Osteocyte (in vitro differentiated cells): ENCODE data around the gene DLG2. TPM values are rescaled to one million over a fixed set of nuclear protein-coding genes. Genes with fewer than 3 reads are reported as not detected.
A peak's percentile ranks its signal among the peaks of the same experiment; 100 is the strongest.

Source experiments
- DNase-seq: peaks from one replicate; pipeline ENCODE4 v3.0.0; 2021; ENCODE audit warnings: mixed read lengths; ENCODE audit not compliant: unreplicated experiment; ENCODE audit errors: extremely low spot score
- H3K27ac Mint-ChIP-seq: one replicate; pipeline ENCODE4 v1.8.0; 2021; ENCODE audit warnings: mild to moderate bottlenecking, mixed read lengths; ENCODE audit not compliant: unreplicated experiment
- H3K27me3 Mint-ChIP-seq: one replicate; pipeline ENCODE4 v1.8.0; 2021; ENCODE audit warnings: mixed read lengths; ENCODE audit not compliant: unreplicated experiment
- H3K36me3 Mint-ChIP-seq: one replicate; pipeline ENCODE4 v1.8.0; 2021; ENCODE audit warnings: mixed read lengths; ENCODE audit not compliant: unreplicated experiment
- H3K4me1 Mint-ChIP-seq: one replicate; pipeline ENCODE4 v1.8.0; 2021; ENCODE audit warnings: mixed read lengths; ENCODE audit not compliant: unreplicated experiment
- H3K4me3 Mint-ChIP-seq: one replicate; pipeline ENCODE4 v1.8.0; 2021; ENCODE audit warnings: mild to moderate bottlenecking, moderate library complexity, mixed read lengths; ENCODE audit not compliant: unreplicated experiment
- H3K9me3 Mint-ChIP-seq: one replicate; pipeline ENCODE4 v1.8.0; 2021; ENCODE audit warnings: mixed read lengths; ENCODE audit not compliant: unreplicated experiment
- total RNA-seq: library from RNA; stranded (reverse); gene quantifications from 2 replicates; pipeline ENCODE4 v1.2.1, GENCODE V29; 2021
- TF ChIP-seq, protein P1 (sequence below): fragments of 200-600 bp; sonication (generic); IDR thresholded peaks from 2 replicates; pipeline ENCODE4 v1.5.0; 2021; ENCODE audit warnings: antibody characterized with exemption, mild to moderate bottlenecking, moderate library complexity

The DLG2 gene
- total RNA-seq, 1 donor from 2014 or later, result 2.1 TPM

DNA sequence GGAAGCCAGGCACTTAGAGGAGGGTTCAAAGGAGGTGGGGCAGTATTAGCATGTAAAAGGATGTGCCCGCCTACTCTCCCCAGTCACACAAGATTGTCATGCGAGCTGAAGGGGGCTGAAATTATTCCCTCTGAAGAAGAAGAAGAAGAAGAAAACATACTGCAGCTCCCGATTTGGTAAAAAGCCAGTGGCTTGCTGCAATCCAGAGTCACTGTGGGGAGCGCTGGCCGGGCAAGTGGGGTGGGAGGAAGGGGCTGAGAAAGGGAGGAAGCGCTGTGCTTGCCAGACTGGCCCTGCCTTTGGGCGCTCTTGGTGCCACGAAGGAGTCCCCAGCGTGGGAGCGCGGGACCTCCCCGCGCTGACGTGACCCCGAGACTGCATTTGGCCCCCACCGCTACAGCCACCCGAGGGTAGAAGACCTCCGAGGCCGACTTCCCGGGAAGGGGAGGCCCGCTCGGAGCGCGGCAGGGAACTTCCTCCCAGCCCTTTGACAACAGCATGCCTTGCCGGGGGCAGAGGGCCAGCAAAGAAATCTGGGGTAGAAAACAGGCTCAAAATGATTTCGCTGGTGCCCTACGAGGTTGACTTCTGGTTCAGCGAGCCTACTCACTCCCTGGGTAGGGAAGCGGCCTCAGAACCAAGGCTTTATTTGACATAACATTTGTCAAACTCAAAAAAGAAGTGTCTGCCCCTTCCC lies 906.3 kb downstream of the DLG2 start:
- DNase-seq, result no peak
- TF ChIP-seq, protein P1, sequence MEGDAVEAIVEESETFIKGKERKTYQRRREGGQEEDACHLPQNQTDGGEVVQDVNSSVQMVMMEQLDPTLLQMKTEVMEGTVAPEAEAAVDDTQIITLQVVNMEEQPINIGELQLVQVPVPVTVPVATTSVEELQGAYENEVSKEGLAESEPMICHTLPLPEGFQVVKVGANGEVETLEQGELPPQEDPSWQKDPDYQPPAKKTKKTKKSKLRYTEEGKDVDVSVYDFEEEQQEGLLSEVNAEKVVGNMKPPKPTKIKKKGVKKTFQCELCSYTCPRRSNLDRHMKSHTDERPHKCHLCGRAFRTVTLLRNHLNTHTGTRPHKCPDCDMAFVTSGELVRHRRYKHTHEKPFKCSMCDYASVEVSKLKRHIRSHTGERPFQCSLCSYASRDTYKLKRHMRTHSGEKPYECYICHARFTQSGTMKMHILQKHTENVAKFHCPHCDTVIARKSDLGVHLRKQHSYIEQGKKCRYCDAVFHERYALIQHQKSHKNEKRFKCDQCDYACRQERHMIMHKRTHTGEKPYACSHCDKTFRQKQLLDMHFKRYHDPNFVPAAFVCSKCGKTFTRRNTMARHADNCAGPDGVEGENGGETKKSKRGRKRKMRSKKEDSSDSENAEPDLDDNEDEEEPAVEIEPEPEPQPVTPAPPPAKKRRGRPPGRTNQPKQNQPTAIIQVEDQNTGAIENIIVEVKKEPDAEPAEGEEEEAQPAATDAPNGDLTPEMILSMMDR, result no peak
- H3K9me3 Mint-ChIP-seq, result no peaks in the 10 kb centered on the region
- H3K4me1 Mint-ChIP-seq, result peaks cover 8% of the 10 kb centered on the region
- no peaks in the 10 kb centered on the region for H3K36me3 Mint-ChIP-seq
- peak overlapping the region; percentile 50 for H3K4me3 Mint-ChIP-seq
- no peak overlapping the region for H3K27ac Mint-ChIP-seq
- peaks cover 33% of the 10 kb centered on the region for H3K27me3 Mint-ChIP-seq

DNA sequence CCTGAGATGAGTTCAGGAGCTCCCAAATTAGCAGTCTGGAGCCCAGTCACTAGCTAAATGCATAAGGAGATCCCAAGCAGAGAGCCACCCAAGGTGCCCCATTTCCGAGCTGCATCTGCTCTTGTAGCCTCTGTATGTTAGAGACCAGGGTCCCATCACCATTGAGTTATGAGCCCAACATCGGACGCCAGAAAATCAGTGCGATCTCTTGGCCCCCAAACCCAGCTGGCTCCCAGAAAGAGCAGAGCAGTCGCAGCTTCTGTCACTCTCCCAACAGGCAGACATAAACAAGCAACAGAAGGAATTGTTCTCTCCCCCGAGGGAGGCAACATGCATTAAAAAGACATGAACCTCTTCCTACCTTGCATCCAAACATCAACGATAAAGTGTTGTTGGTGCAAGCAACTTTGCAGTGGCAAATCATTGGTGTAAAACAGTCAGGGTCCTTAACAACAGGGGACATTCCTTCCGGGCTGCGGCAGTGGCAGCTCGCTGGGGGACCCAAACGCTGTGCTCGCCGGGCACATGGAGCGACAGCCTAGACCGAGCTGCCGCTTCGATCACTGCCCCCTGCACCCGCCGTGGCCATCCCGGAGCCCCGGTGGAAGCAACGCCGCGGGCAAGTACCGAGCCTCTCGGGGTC lies 907.1 kb downstream of the DLG2 start:
- Mint-ChIP-seq H3K27ac (no peak overlapping the region), H3K36me3 (no peaks in the 10 kb centered on the region), H3K4me3 (peak overlapping the region; percentile 38), H3K27me3 (peaks cover 33% of the 10 kb centered on the region), H3K4me1 (peaks cover 8% of the 10 kb centered on the region), H3K9me3 (no peaks in the 10 kb centered on the region)
- TF ChIP-seq, protein P1, result no peak
- no peak for DNase-seq

DNA sequence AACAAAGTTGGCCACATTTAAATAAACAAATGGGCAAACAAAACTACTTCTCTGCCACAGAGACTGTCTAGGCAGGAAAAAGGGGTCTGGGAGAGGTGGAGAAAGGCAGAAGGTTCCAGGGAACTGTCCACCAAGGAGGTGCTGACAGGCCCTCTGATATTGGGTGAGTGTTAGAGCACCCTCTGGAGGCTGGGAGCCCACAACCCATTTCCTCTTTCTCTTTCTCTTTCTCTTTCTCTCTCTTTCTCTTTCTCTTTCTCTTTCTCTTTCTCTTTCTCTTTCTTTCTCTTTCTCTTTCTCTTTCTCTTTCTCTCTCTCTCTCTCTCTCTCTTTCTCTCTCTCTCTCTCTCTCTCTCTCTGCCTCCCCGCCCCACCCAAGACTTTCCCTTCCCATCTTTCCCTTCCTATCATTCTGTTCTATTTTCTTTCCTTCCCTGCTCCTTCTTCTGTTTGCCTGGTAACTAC lies 912.8 kb downstream of the DLG2 start:
- Mint-ChIP-seq H3K4me1 (no peaks in the 10 kb centered on the region), H3K27me3 (peaks cover 6% of the 10 kb centered on the region), H3K4me3 (no peak overlapping the region), H3K27ac (no peak overlapping the region), H3K9me3 (no peaks in the 10 kb centered on the region), H3K36me3 (no peaks in the 10 kb centered on the region)
- no peak for DNase-seq
- TF ChIP-seq, protein P1, result peak; percentile 52

GRCh38 chr11:84691830-84692229 lies 935.3 kb downstream of the DLG2 start:
- TF ChIP-seq, protein P1, result no peak
- no peaks in the 10 kb centered on the region for H3K36me3 Mint-ChIP-seq
- no peak overlapping the region for H3K27ac Mint-ChIP-seq
- H3K27me3 Mint-ChIP-seq, result no peaks in the 10 kb centered on the region
- no peak for DNase-seq
- no peaks in the 10 kb centered on the region for H3K4me1 Mint-ChIP-seq
- H3K9me3 Mint-ChIP-seq, result no peaks in the 10 kb centered on the region
- H3K4me3 Mint-ChIP-seq, result no peak overlapping the region

DNA sequence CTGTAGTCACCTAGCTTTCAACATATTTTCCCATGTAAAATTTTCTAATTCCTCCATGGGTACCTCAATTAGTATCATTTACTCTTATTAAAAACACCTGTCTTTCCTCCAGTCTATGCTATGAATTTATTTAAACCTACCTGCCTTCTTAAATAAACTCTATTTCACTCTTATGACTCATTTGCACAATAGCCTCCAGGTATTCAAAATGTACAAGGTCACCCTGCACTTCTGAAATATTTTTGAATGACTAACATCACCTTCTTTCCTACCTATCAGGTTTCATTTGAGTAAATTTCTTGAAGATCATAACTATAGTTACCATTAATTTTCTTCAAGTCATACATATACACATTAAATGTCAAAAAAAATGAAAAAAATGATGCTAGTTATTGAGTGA lies 939.7 kb downstream of the DLG2 start:
- no peaks in the 10 kb centered on the region for H3K36me3 Mint-ChIP-seq
- H3K4me1 Mint-ChIP-seq, result no peaks in the 10 kb centered on the region
- H3K27ac Mint-ChIP-seq, result no peak overlapping the region
- no peak overlapping the region for H3K4me3 Mint-ChIP-seq
- TF ChIP-seq, protein P1, result no peak
- H3K9me3 Mint-ChIP-seq, result no peaks in the 10 kb centered on the region
- no peaks in the 10 kb centered on the region for H3K27me3 Mint-ChIP-seq
- no peak for DNase-seq
